Activated naive CD4-positive, alpha-beta T cell treated with anti-CD3 and anti-CD28 coated beads, Interleukin-2, amount 10 ng/mL, durations not matched to agents 7 days and 5 days (primary cell): ENCODE data around the gene STK32C.

Source experiments
- CTCF ChIA-PET: fragments of 350-600 bp; sonication (Branson Sonifier 250); formaldehyde crosslinking; loops from one replicate; lab custom pipeline; 2021; ENCODE audit warnings: antibody characterized with exemption; lab: Charles Lee
- DNase-seq: peaks from one replicate; pipeline ENCODE4 v3.0.0-alpha.2; 2020
- H3K27ac Mint-ChIP-seq: one replicate; pipeline ENCODE4 v1.8.0; 2021; ENCODE audit warnings: mild to moderate bottlenecking, moderate library complexity, mixed read lengths
- H3K27me3 Mint-ChIP-seq: one replicate; pipeline ENCODE4 v1.8.0; 2021; ENCODE audit warnings: mild to moderate bottlenecking, mixed read lengths
- H3K36me3 Mint-ChIP-seq: one replicate; pipeline ENCODE4 v1.8.0; 2021; ENCODE audit warnings: mixed read lengths
- H3K4me1 Mint-ChIP-seq: one replicate; pipeline ENCODE4 v1.8.0; 2021; ENCODE audit warnings: mixed read lengths
- H3K4me3 Mint-ChIP-seq: one replicate; pipeline ENCODE4 v1.8.0; 2021; ENCODE audit warnings: mild to moderate bottlenecking, moderate library complexity, mixed read lengths
- H3K9me3 Mint-ChIP-seq: one replicate; pipeline ENCODE4 v1.8.0; 2021; ENCODE audit warnings: mixed read lengths

The STK32C gene

GRCh38 chr10:132209130-132209529 lies 98.6 kb downstream of the STK32C start:
- CTCF ChIA-PET, result no interaction called here
- Mint-ChIP-seq H3K4me3 (no peak overlapping the region), H3K4me1 (no peaks in the 10 kb centered on the region), H3K36me3 (no peaks in the 10 kb centered on the region), H3K27ac (no peak overlapping the region), H3K9me3 (peaks cover 4% of the 10 kb centered on the region), H3K27me3 (no peaks in the 10 kb centered on the region)
- DNase-seq, result no peak

DNA sequence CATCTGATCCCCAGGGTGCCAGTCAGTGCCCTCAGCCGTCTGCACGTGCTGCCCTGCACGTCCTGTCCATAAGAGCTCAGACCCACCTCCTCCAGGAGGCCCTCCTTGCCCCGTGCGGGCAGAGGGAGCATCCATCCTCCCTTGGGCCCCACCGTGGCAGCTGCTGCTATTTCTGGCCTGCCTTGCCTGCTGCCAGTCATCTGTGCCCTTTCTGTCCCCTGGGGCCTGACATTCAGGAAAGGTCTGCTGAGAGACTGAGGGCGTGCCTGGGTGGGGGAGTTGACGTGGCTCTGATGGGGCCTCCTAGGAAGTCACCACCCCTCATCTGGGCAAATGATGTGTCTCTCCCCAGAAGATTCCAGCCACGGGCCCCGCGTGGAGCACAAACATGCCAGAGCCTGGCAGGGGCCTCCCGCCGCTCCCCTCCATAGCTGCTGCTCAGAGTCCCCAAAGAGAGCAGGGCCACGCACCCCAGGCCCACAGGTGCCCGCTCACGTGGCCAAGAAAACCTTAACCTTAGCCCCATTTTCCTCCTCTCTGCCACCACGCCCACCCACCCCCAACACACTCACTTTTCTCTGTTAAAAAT lies 99.2 kb downstream of the STK32C start:
- DNase-seq, result no peak
- H3K4me3 Mint-ChIP-seq, result no peak overlapping the region
- H3K27ac Mint-ChIP-seq, result no peak overlapping the region
- peaks cover 1% of the 10 kb centered on the region for H3K9me3 Mint-ChIP-seq
- CTCF ChIA-PET, result no interaction called here
- H3K27me3 Mint-ChIP-seq, result no peaks in the 10 kb centered on the region
- no peaks in the 10 kb centered on the region for H3K4me1 Mint-ChIP-seq
- no peaks in the 10 kb centered on the region for H3K36me3 Mint-ChIP-seq

- no peak for DNase-seq
- CTCF ChIA-PET, result no interaction called here
- Mint-ChIP-seq H3K36me3 (no peaks in the 10 kb centered on the region), H3K27ac (no peak overlapping the region), H3K9me3 (no peaks in the 10 kb centered on the region), H3K4me3 (no peak overlapping the region), H3K4me1 (no peaks in the 10 kb centered on the region), H3K27me3 (no peaks in the 10 kb centered on the region)
Observed at GRCh38 chr10:132207536-132208461, 100.0 kb downstream of the STK32C start.

GRCh38 chr10:132206806-132207535 lies 100.8 kb downstream of the STK32C start:
- CTCF ChIA-PET, result no interaction called here
- Mint-ChIP-seq H3K9me3 (no peaks in the 10 kb centered on the region), H3K4me3 (no peak overlapping the region), H3K4me1 (no peaks in the 10 kb centered on the region), H3K36me3 (no peaks in the 10 kb centered on the region), H3K27me3 (no peaks in the 10 kb centered on the region), H3K27ac (no peak overlapping the region)
- no peak for DNase-seq

- no peak overlapping the region for H3K4me3 Mint-ChIP-seq
- H3K27me3 Mint-ChIP-seq, result no peaks in the 10 kb centered on the region
- CTCF ChIA-PET, result no interaction called here
- no peaks in the 10 kb centered on the region for H3K36me3 Mint-ChIP-seq
- no peaks in the 10 kb centered on the region for H3K4me1 Mint-ChIP-seq
- DNase-seq, result no peak
- no peaks in the 10 kb centered on the region for H3K9me3 Mint-ChIP-seq
- no peak overlapping the region for H3K27ac Mint-ChIP-seq
Observed at GRCh38 chr10:132206377-132206745, 101.4 kb downstream of the STK32C start.

- CTCF ChIA-PET, result no interaction called here
- Mint-ChIP-seq H3K4me1 (no peaks in the 10 kb centered on the region), H3K36me3 (no peaks in the 10 kb centered on the region), H3K9me3 (no peaks in the 10 kb centered on the region), H3K4me3 (no peak overlapping the region), H3K27me3 (no peaks in the 10 kb centered on the region), H3K27ac (no peak overlapping the region)
- DNase-seq, result no peak
Observed at GRCh38 chr10:132205650-132206376, 101.9 kb downstream of the STK32C start.

GRCh38 chr10:132204781-132205473 lies 102.8 kb downstream of the STK32C start:
- H3K27me3 Mint-ChIP-seq, result no peaks in the 10 kb centered on the region
- H3K27ac Mint-ChIP-seq, result no peak overlapping the region
- no peaks in the 10 kb centered on the region for H3K4me1 Mint-ChIP-seq
- no peak overlapping the region for H3K4me3 Mint-ChIP-seq
- DNase-seq, result no peak
- CTCF ChIA-PET, result no interaction called here
- H3K36me3 Mint-ChIP-seq, result no peaks in the 10 kb centered on the region
- H3K9me3 Mint-ChIP-seq, result no peaks in the 10 kb centered on the region

DNA sequence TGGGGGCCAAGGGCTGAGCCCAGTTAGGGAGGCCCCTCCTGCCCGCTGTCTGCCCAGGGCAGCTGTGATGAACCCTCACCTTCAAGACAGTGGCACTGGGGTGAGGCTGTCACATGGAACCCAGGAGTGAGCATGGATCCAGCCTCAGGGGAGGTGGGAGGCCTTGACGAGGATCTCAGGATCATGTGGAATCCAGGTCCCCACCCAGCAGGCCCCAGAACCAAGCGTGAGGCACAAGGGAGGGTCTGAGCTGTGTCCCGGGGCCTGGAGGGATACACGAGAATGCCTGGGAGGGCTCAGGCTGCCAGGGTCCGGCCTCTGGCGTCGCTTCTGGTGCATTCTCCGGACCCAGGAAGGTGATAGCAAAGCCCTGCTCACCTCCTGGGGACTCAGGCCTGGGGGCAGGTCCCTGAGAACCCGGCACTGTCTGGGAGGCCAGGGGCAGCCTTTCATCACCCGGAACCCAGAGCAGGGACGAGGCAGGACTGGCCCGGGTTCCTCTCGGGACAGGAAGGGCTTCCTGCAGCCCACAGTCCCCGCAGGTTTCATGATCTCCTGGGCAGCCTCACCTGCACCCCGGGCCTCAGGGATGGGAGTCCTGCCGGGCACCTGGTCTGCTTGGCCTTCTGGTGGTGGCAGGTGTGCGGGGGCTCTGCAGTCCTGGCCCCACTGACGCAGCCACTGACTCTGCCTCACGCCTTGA lies 103.5 kb downstream of the STK32C start:
- Mint-ChIP-seq H3K9me3 (no peaks in the 10 kb centered on the region), H3K4me3 (no peak overlapping the region), H3K4me1 (peaks cover 2% of the 10 kb centered on the region), H3K27ac (no peak overlapping the region), H3K36me3 (no peaks in the 10 kb centered on the region), H3K27me3 (no peaks in the 10 kb centered on the region)
- CTCF ChIA-PET, result no interaction called here
- no peak for DNase-seq

- Mint-ChIP-seq H3K27me3 (no peaks in the 10 kb centered on the region), H3K4me3 (no peak overlapping the region), H3K27ac (no peak overlapping the region), H3K36me3 (no peaks in the 10 kb centered on the region), H3K9me3 (no peaks in the 10 kb centered on the region), H3K4me1 (peaks cover 2% of the 10 kb centered on the region)
- CTCF ChIA-PET, result no interaction called here
- no peak for DNase-seq
Observed at GRCh38 chr10:132203256-132204077, 104.3 kb downstream of the STK32C start.

GRCh38 chr10:132202070-132202970 lies 105.4 kb downstream of the STK32C start:
- no peak overlapping the region for H3K27ac Mint-ChIP-seq
- H3K36me3 Mint-ChIP-seq, result no peaks in the 10 kb centered on the region
- H3K4me3 Mint-ChIP-seq, result no peak overlapping the region
- no peaks in the 10 kb centered on the region for H3K9me3 Mint-ChIP-seq
- no peaks in the 10 kb centered on the region for H3K27me3 Mint-ChIP-seq
- CTCF ChIA-PET, result no interaction called here
- peaks cover 2% of the 10 kb centered on the region for H3K4me1 Mint-ChIP-seq
- no peak for DNase-seq

DNA sequence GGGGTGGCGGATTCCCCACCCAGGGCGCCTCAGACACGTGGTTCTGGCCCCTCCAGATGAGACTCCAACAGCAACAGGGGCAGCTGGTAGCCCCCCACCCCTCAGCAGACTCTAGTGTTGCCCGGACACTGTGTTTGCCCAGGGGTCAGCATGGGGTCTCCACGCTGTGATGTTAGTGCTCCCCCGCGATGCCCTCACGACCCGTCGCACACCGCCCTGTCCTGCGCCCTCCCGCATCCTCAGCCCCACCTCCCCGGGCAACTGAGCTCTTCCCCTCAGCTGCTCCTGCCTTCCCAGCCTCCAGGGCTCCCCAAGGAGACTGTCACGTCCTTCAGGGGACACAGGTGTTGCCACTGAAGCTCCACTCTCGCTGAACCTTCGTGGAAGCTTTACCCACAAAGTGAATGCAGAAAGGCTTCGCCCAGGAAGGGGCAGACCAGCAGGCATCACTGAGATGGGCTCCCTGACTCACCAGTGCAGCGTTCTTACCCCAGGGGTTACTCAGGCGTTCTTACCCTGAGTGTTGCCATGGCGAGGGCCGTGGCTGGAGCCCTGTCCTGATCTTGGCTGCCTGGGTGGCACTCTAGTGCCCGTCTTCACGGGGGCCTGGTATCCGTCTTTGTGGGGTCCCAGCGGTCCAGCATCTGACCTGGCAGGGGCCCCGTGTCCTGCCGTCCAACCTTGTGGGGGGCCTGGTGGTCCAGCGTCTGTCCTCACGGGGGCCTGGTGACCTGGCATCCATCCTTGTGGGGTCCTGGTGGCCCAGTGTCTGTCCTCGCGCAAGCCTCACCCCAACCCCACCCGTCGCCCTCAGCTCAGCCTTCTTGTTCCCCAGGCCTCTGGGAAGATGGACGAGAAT lies 106.4 kb downstream of the STK32C start:
- CTCF ChIA-PET, result no interaction called here
- Mint-ChIP-seq H3K27me3 (no peaks in the 10 kb centered on the region), H3K27ac (no peak overlapping the region), H3K4me3 (no peak overlapping the region), H3K9me3 (no peaks in the 10 kb centered on the region), H3K4me1 (peaks cover 2% of the 10 kb centered on the region), H3K36me3 (no peaks in the 10 kb centered on the region)
- no peak for DNase-seq
